GM12875 (cell line): ENCODE measurements around the gene TLR7.

ENCODE experiments used
- H3K4me3 ChIP-seq: one replicate; pipeline ENCODE4 v1.5.1; 2011; ENCODE audit warnings: low read depth, low read length, control low read depth
- TF ChIP-seq, protein P1 (sequence below): IDR thresholded peaks from 2 replicates; pipeline ENCODE4 v1.5.1; 2011; ENCODE audit warnings: low read depth, mild to moderate bottlenecking, control low read depth, inconsistent platforms, low read length, moderate library complexity, borderline replicate concordance; ENCODE audit not compliant: insufficient read depth

Gene TLR7

DNA sequence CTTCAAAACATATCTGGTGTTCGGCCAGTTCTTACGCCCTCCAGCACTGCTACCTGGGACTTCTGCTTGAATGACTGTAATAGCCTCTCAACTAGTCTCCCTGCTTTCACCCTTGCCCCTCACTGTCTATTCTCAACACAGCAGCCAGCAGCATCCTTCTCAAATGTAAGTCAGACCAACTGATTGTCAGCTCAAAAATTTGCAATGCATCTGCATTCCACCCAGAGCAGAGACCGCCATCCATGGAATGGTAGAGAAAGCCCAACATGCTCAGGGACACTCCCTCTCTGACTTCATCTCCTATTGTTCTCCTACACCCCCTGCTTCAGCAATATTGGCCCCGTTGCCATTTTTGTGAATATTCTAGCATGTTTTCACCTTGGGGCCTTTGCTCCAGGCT is 5.9 kb downstream of the TLR7 start:
- no peak overlapping the region for H3K4me3 ChIP-seq

GRCh38 chrX:12874581-12874980 is 7.7 kb downstream of the TLR7 start:
- H3K4me3 ChIP-seq = no peak overlapping the region
- TF ChIP-seq, protein P1, sequence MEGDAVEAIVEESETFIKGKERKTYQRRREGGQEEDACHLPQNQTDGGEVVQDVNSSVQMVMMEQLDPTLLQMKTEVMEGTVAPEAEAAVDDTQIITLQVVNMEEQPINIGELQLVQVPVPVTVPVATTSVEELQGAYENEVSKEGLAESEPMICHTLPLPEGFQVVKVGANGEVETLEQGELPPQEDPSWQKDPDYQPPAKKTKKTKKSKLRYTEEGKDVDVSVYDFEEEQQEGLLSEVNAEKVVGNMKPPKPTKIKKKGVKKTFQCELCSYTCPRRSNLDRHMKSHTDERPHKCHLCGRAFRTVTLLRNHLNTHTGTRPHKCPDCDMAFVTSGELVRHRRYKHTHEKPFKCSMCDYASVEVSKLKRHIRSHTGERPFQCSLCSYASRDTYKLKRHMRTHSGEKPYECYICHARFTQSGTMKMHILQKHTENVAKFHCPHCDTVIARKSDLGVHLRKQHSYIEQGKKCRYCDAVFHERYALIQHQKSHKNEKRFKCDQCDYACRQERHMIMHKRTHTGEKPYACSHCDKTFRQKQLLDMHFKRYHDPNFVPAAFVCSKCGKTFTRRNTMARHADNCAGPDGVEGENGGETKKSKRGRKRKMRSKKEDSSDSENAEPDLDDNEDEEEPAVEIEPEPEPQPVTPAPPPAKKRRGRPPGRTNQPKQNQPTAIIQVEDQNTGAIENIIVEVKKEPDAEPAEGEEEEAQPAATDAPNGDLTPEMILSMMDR = no peak

More for the DNA sequence above, 5.9 kb downstream of the TLR7 start:
- TF ChIP-seq, protein P1 = no peak

- no peak overlapping the region for H3K4me3 ChIP-seq
- TF ChIP-seq, protein P1 = no peak
These were observed 10.5 kb downstream of the TLR7 start for GRCh38 chrX:12877386-12877785.

- H3K4me3 ChIP-seq = no peak overlapping the region
- TF ChIP-seq, protein P1 = no peak
These were observed 11.7 kb downstream of the TLR7 start for GRCh38 chrX:12878536-12878935.

DNA sequence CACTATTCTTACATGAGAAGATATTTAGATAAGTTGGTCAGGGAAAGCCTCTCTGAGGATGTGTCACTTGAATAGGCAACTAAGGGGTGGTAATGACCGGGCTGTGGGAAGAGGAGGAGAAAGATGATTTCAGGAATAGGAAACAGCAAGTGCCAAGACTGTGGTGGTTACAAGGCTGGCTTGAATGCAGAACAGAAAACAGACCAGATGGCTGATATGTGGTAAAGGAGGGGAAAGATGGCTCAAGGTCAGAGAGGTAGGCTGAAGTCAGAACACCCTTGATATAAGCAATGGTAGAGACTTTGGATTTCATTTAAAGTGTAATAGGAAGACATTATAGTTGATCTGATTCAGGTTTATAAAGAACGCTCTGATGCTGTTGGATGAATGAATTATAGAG is 15.0 kb downstream of the TLR7 start:
- TF ChIP-seq, protein P1 = no peak
- H3K4me3 ChIP-seq = no peak overlapping the region

- no peak overlapping the region for H3K4me3 ChIP-seq
- TF ChIP-seq, protein P1 = no peak
These were observed 18.6 kb downstream of the TLR7 start for GRCh38 chrX:12885508-12885907.

DNA sequence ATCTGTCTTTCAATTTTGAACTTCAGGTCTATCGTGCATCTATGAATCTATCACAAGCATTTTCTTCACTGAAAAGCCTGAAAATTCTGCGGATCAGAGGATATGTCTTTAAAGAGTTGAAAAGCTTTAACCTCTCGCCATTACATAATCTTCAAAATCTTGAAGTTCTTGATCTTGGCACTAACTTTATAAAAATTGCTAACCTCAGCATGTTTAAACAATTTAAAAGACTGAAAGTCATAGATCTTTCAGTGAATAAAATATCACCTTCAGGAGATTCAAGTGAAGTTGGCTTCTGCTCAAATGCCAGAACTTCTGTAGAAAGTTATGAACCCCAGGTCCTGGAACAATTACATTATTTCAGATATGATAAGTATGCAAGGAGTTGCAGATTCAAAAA is 19.7 kb downstream of the TLR7 start:
- TF ChIP-seq, protein P1 = no peak
- no peak overlapping the region for H3K4me3 ChIP-seq
